Fibroblast of skin of scalp (primary cell): ENCODE measurements around the gene GABRE. TPM values are rescaled to one million over a fixed set of nuclear protein-coding genes. Genes with fewer than 3 reads are reported as not detected.

Source experiments
- DNase-seq: peaks from one replicate; pipeline ENCODE4 v3.0.0-alpha.2; 2013
- polyA plus RNA-seq, 2 experiments: library from polyadenylated mRNA; unstranded; fragments of 120-200 nt; gene quantifications; one replicate each; pipeline ENCODE4 v1.2.1, GENCODE V29; 2013; ENCODE audit not compliant: insufficient read length in 2 of 2

The GABRE gene, protein sequence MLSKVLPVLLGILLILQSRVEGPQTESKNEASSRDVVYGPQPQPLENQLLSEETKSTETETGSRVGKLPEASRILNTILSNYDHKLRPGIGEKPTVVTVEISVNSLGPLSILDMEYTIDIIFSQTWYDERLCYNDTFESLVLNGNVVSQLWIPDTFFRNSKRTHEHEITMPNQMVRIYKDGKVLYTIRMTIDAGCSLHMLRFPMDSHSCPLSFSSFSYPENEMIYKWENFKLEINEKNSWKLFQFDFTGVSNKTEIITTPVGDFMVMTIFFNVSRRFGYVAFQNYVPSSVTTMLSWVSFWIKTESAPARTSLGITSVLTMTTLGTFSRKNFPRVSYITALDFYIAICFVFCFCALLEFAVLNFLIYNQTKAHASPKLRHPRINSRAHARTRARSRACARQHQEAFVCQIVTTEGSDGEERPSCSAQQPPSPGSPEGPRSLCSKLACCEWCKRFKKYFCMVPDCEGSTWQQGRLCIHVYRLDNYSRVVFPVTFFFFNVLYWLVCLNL
- polyA plus RNA-seq (2013, experiment 1 of 2; ENCODE audit: insufficient read length), result 34.5 TPM
- polyA plus RNA-seq (2013, experiment 2 of 2; ENCODE audit: insufficient read length), result 35.5 TPM

GRCh38 chrX:151974336-151975227 lies at the start of gene GABRE:
Gene GABRE (minus strand): TSS chrX:151974676. CDS start chrX:151974625, 51 bp downstream.
- DNase-seq, result peak; percentile 68

- DNase-seq, result no peak
These were observed 46.4 kb upstream of the GABRE start for GRCh38 chrX:152020888-152021287.

- no peak for DNase-seq
These were observed 25.3 kb upstream of the GABRE start for GRCh38 chrX:151999813-152000212.

DNA sequence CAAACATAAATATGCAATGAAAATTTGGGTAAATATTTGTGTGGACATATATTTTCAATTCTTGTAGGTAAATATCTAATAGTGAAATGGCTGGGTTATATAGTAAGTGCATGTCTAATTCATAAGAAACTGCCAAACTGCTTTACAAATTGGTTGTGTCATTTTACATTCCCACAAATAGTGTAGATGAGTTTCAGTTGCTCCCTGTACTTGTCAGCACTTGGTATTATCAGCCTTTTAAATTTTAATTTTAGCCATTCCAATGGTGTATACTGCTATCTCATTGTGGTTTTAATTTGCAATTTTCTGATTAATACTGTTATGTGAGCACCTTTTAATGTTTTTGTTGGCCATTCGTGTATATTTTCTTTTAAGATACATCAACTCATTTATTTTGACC lies 23.1 kb upstream of the GABRE start:
- no peak for DNase-seq

DNA sequence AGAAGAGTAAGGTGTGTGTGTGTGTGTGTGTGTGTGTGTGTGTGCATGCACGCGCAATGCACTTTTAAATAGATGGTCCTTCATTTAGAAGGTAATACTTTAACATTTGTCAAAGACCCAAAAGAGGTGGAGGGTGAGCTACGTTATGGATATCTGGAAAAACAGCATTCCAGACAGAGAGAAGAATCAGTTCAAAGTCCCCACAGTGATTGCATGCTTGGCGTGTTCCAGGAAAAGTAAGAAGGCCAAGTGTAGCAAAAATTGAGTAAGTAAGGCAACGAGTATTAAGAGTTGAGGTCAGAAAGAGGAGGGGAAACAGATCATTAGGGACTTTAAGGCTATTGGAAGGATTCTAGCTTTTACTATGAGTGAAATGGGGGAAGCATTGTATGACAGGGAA lies 21.9 kb upstream of the GABRE start:
- DNase-seq, result no peak

GRCh38 chrX:151994476-151994875 lies 20.0 kb upstream of the GABRE start:
- DNase-seq, result no peak

- DNase-seq, result no peak
These were observed 14.3 kb upstream of the GABRE start for GRCh38 chrX:151988706-151989299.

GRCh38 chrX:151987108-151987507 lies 12.6 kb upstream of the GABRE start:
- peak; percentile 40 for DNase-seq

GRCh38 chrX:151985955-151986354 lies 11.5 kb upstream of the GABRE start:
- DNase-seq, result peak; percentile 77

- no peak for DNase-seq
These were observed 11.1 kb upstream of the GABRE start for GRCh38 chrX:151985531-151985930.

DNA sequence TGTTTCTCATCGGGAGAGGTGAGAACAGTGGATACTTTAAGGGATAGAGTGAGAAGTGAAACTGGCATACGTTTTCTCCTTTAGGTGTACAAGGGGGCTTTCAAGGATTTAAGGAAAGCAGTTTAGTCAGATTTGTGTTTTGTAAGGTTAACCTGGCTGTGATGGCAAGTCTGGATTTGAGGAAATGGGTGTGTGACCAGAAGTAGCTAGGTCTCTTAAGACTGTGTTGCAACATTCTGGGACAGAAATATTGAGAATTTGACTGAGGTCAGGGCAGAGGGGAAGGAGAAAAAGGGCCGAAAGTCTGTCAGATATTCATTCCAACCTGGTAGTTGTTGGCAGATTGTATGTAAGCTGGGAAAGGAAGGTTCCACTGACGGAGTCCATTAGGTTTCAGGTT lies 10.4 kb upstream of the GABRE start:
- no peak for DNase-seq

- peak; percentile 83 for DNase-seq
These were observed 9.9 kb upstream of the GABRE start for GRCh38 chrX:151984328-151984727.

DNA sequence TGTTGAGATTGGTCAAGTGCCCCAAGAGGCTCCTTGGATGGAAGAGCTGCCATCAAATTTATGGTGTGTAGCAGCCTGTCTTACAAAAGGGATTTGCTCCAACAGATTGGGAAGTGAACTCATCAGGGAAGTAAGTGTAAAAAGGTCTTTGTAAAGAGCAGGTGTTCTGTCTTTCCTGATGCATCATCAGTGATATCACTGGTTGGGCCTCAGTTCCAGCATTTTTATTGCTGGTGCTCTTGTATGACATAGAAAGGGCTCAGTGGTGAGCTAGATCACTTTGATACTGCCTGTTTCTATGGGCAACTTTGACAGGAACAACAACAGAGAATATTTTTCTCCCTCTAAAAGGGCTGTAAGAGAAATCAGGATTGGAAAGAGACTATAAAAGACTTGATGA lies 8.7 kb upstream of the GABRE start:
- DNase-seq, result no peak

- DNase-seq, result peak; percentile 92
These were observed 7.7 kb upstream of the GABRE start for GRCh38 chrX:151982222-151982621.

GRCh38 chrX:151981129-151981528 lies 6.7 kb upstream of the GABRE start:
- DNase-seq, result peak; percentile 70

GRCh38 chrX:151977923-151978322 lies 3.4 kb upstream of the GABRE start:
- no peak for DNase-seq

DNA sequence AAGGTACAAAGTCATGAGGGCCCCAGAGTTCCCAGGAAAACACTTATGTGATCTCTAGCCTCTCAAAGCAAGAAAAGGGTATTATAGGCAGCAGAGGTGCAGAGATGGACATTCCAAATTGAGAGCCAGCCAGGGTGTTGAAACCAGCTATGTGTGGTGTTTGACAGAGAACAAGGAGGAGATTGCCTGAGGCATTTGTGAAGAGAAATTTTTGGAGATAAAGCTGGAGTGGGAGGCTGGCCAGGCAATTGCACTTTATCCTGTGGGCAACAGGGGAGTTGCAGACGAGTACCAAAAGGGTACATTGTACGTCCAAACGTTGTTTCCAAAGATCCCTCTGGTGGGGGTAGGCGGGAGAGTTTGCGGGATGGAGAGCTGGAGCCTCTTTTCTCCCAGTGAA lies 2.5 kb upstream of the GABRE start:
- no peak for DNase-seq

DNA sequence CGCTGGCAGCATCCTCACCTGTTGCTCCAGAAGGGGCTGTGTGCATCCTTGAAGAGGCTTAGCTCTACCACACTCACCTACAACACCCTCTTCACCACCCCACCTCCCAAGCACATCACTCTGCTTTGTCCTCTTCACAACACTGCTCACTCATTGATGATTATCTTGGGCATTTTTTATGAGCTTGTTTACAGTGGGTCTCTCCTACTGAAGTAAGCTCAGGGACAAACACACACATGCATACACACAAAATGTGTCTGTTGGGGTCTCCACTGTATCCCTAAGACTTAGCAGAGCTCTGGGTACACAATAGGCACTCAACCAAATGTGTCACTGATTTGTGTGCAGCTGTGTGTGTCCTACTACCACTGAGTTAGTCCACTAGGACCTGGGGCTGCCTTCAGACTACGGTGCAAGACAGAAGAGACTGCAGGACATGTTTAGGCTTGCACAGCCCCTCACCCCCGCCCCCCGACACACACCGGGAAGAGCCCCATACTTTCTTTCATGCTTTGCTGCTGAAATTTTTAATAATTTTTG lies 1.3 kb upstream of the GABRE start:
- DNase-seq, result no peak

- no peak for DNase-seq
These were observed 735 bp upstream of the GABRE start for GRCh38 chrX:151975228-151975593.

DNA sequence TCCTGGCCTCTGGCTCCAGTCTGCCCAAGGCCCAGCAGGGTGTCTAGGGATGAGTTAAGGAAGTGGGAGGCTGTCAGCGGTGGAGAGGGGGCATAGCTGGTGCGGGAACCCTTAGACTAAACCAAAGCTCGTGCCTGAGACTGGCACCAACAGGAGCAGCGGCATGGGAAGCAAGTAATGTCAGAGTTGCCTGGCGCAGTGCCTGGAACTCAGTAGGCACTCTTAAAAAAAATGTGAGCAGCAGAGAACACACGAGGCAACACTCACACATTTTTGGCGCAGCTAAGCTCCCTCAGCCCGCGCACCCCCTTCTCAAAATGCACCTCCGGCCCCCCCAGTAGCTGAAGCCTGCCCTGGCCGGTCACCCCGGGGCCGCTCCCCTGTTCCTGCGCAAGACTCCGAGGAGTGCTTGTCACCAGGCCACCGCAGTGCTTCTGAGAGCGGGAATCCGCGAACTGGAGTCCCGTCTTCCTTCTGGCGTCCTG lies 583 bp downstream of the GABRE start:
- DNase-seq, result peak; percentile 55

- peak; percentile 35 for DNase-seq
These were observed 1.3 kb downstream of the GABRE start for GRCh38 chrX:151973060-151973661.

- peak; percentile 94 for DNase-seq
These were observed 3.8 kb downstream of the GABRE start for GRCh38 chrX:151970661-151971060.
